ENCODE data around the gene CIAO2B.

GRCh38 chr16:66918355-66918754 is 15.8 kb downstream of the CIAO2B start:
- TF ChIP-seq GATA3 (IDR thresholded peaks at IDR 0.05; ENCODE audit: low read depth, low read length) (no peak), GATA2 (IDR thresholded peaks at IDR 0.05; ENCODE audit: low read depth, low read length) (no peak)
